Transverse colon (tissue), 4 donors: ENCODE measurements around the gene PRRG4.

Experiments
- POLR2A ChIP-seq: fragments of 450-650 bp; IDR thresholded peaks from one replicate; pipeline ENCODE4 v1.6.1; 2016; ENCODE audit warnings: antibody characterized with exemption, mild to moderate bottlenecking, moderate library complexity
- POLR2AphosphoS5 ChIP-seq, 3 donors: sonication (generic); formaldehyde crosslinking; IDR thresholded peaks; one replicate each; pipeline ENCODE4 v1.6.1; 2016; ENCODE audit warnings: antibody characterized with exemption in 3 of 3
- TF ChIP-seq, protein P1 (sequence below), 5 experiments: fragments of 200-600 bp in 3 of 5; fragments of 450-650 bp in 2 of 5; sonication (generic) in 3 of 5; IDR thresholded peaks; 1 replicate in 2 of 5; 2 replicates in 3 of 5; pipeline ENCODE4 v1.5.1; 2016 to 2017; ENCODE audit warnings: antibody characterized with exemption in 5 of 5, inconsistent platforms in 3 of 5, mild to moderate bottlenecking in 2 of 5, moderate library complexity in 1 of 5

DNA sequence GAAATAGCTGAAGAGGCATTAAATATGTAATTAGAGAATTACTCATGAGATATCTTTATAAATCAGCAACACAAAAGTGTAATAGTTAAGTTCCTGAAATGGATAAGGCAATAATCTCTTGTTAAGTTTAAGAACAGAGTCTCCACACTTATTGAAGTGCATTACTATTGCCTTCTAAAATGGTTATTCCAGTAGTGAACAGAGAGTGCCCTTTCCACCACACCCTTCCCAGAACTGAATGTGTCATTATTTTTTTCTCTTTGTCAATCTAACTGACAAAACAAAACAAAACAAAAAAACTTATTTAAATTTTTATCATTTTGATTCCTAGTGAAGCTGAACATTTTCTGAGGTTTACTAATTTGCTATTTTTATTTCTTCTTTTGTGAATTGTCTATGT is 9.2 kb upstream of the PRRG4 start:
- TF ChIP-seq, protein P1, sequence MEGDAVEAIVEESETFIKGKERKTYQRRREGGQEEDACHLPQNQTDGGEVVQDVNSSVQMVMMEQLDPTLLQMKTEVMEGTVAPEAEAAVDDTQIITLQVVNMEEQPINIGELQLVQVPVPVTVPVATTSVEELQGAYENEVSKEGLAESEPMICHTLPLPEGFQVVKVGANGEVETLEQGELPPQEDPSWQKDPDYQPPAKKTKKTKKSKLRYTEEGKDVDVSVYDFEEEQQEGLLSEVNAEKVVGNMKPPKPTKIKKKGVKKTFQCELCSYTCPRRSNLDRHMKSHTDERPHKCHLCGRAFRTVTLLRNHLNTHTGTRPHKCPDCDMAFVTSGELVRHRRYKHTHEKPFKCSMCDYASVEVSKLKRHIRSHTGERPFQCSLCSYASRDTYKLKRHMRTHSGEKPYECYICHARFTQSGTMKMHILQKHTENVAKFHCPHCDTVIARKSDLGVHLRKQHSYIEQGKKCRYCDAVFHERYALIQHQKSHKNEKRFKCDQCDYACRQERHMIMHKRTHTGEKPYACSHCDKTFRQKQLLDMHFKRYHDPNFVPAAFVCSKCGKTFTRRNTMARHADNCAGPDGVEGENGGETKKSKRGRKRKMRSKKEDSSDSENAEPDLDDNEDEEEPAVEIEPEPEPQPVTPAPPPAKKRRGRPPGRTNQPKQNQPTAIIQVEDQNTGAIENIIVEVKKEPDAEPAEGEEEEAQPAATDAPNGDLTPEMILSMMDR (IDR thresholded peaks at IDR 0.05) = no peak
- TF ChIP-seq POLR2A = no peak
- no peak for TF ChIP-seq POLR2AphosphoS5 (IDR thresholded peaks at IDR 0.05)
